Peyer's patch (tissue), 4 donors: ENCODE data around the gene BAIAP2L1. TPM values are rescaled to one million over a fixed set of nuclear protein-coding genes. Genes with fewer than 3 reads are reported as not detected.
"Not testable (repeated sequence)": the region's sequence is repeated elsewhere in the genome, so short reads cannot be mapped to it uniquely, and the experiment has no call there.

Experiments
- DNase-seq, 3 donors: peaks; one replicate each; pipeline ENCODE4 v3.0.0-alpha.2; 2017 to 2019
- H3K27ac ChIP-seq, 4 donors: fragments of 200-600 bp; sonication (generic); one replicate each; pipeline ENCODE4 v1.5.1; 2016 to 2019
- H3K27me3 ChIP-seq, 2 donors: fragments of 200-600 bp; sonication (generic); one replicate each; pipeline ENCODE4 v1.5.1; 2019
- H3K36me3 ChIP-seq, 3 donors: fragments of 200-600 bp; sonication (generic); one replicate each; pipeline ENCODE4 v1.5.1; 2016 to 2019
- H3K4me1 ChIP-seq, 4 donors: fragments of 200-600 bp; sonication (generic); one replicate each; pipeline ENCODE4 v1.5.1; 2016 to 2019
- H3K4me3 ChIP-seq, 4 donors: fragments of 200-600 bp; sonication (generic); 1 replicate in 3 of 4; 2 replicates in 1 of 4; pipeline ENCODE4 v1.5.1; 2016 to 2019; ENCODE audit warnings: mild to moderate bottlenecking in 1 of 4
- H3K9me3 ChIP-seq, 4 donors: fragments of 200-600 bp; sonication (generic); one replicate each; pipeline ENCODE4 v1.5.1; 2016 to 2019; ENCODE audit warnings: mild to moderate bottlenecking in 1 of 4
- CTCF ChIP-seq, 6 experiments: fragments of 450-650 bp in 4 of 6; fragments of 200-600 bp in 2 of 6; sonication (generic) in 1 of 6; IDR thresholded peaks; one replicate each; pipeline ENCODE4 v1.5.1; 2017 to 2019; ENCODE audit warnings: antibody characterized with exemption in 6 of 6, mild to moderate bottlenecking in 3 of 6, moderate library complexity in 1 of 6
- POLR2A ChIP-seq, 2 donors: fragments of 450-650 bp; IDR thresholded peaks; one replicate each; pipeline ENCODE4 v1.5.1; 2017; ENCODE audit warnings: antibody characterized with exemption in 2 of 2, mild to moderate bottlenecking in 2 of 2, moderate library complexity in 2 of 2
- total RNA-seq, 4 donors: library from RNA; depleted of rRNA; stranded (reverse); fragments of >200 nt; gene quantifications; one replicate each; pipeline ENCODE4 v1.1.0, GENCODE V29; 2016

Gene BAIAP2L1
- total RNA-seq, 4 donors from 2014 or later: 31.4 to 46.4 (median 41.9) TPM

- no peaks in the 10 kb centered on the region for H3K27me3 ChIP-seq
- H3K4me1 ChIP-seq: peaks cover 0 to 5% (median 0%) of the 10 kb centered on the region in 4 donors
Observed at GRCh38 chr7:98414205-98414900, 13.5 kb upstream of the BAIAP2L1 start.

GRCh38 chr7:98413655-98414054, 12.8 kb upstream of the BAIAP2L1 start:
- H3K4me3 ChIP-seq, H3K4me1 ChIP-seq, H3K27ac ChIP-seq, H3K9me3 ChIP-seq, DNase-seq, H3K36me3 ChIP-seq, H3K27me3 ChIP-seq: not testable (repeated sequence)

More at GRCh38 chr7:98414205-98414900, 13.5 kb upstream of the BAIAP2L1 start:
- H3K27ac ChIP-seq: no peak overlapping the region
- H3K9me3 ChIP-seq: no peaks in the 10 kb centered on the region
- TF ChIP-seq POLR2A (IDR thresholded peaks at IDR 0.05) (no peak), CTCF (IDR thresholded peaks at IDR 0.05) (no peak)
- H3K36me3 ChIP-seq: no peaks in the 10 kb centered on the region
- H3K4me3 ChIP-seq: no peak overlapping the region
- DNase-seq: no peak

- no peak for DNase-seq
Observed at GRCh38 chr7:98409843-98410242, 9.0 kb upstream of the BAIAP2L1 start.

DNA sequence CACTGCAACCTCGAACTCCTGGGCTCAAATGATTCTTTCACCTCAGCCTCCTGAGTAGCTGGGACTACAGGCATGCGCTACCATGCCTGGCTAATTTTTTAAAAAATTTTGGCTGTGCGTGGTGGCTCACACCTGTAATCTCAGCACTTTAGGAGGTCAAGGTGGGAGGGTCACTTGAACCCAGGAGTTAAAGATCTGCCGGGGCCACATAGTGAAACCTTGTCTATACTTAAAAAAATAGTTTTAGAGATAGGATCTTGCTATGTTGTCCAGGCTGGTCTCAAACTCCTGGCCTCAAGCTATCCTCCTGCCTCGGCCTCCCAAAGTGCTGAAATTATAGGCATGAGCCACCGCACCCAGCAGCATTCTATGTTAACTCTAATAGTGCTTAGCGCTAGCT, 7.3 kb upstream of the BAIAP2L1 start:
- not testable (repeated sequence) for H3K27me3 ChIP-seq, H3K9me3 ChIP-seq, H3K4me3 ChIP-seq, H3K4me1 ChIP-seq, DNase-seq, H3K27ac ChIP-seq, H3K36me3 ChIP-seq

More at GRCh38 chr7:98409843-98410242, 9.0 kb upstream of the BAIAP2L1 start:
- Histone ChIP-seq H3K4me1 (no peaks in the 10 kb centered on the region), H3K27me3 (no peaks in the 10 kb centered on the region), H3K9me3 (no peaks in the 10 kb centered on the region), H3K27ac (peak overlapping the region in 2 of 4 donors; percentile 19 to 45), H3K36me3 (no peaks in the 10 kb centered on the region), H3K4me3 (no peak overlapping the region)
- no peak for TF ChIP-seq POLR2A (IDR thresholded peaks at IDR 0.05)
- TF ChIP-seq CTCF (IDR thresholded peaks at IDR 0.05): no peak

- DNase-seq: no peak
- Histone ChIP-seq H3K4me3 (no peak overlapping the region), H3K4me1 (no peaks in the 10 kb centered on the region), H3K27me3 (no peaks in the 10 kb centered on the region), H3K27ac (no peak overlapping the region), H3K36me3 (no peaks in the 10 kb centered on the region), H3K9me3 (no peaks in the 10 kb centered on the region)
- TF ChIP-seq POLR2A (IDR thresholded peaks at IDR 0.05): no peak
- no peak for TF ChIP-seq CTCF (IDR thresholded peaks at IDR 0.05)
Observed at GRCh38 chr7:98406827-98407226, 5.9 kb upstream of the BAIAP2L1 start.

- Histone ChIP-seq H3K36me3 (no peaks in the 10 kb centered on the region), H3K4me1 (peaks cover 0 to 11% (median 3%) of the 10 kb centered on the region in 4 donors), H3K27me3 (no peaks in the 10 kb centered on the region), H3K27ac (no peak overlapping the region), H3K4me3 (no peak overlapping the region), H3K9me3 (peaks cover 0 to 6% (median 0%) of the 10 kb centered on the region in 4 donors)
- TF ChIP-seq CTCF (IDR thresholded peaks at IDR 0.05): no peak
- TF ChIP-seq POLR2A (IDR thresholded peaks at IDR 0.05): no peak
- DNase-seq: no peak
Observed at GRCh38 chr7:98404840-98405239, 4.0 kb upstream of the BAIAP2L1 start.
